IMR-90 (cell line): ENCODE results near the gene ZBED4.

Experiments
- CEBPB ChIP-seq: IDR thresholded peaks from 2 replicates; pipeline ENCODE4 v1.6.1; 2012; ENCODE audit warnings: low read depth, low read length, improper control_type of control experiment
- CHD1 ChIP-seq: IDR thresholded peaks from 2 replicates; pipeline ENCODE4 v1.6.1; 2012; ENCODE audit warnings: low read depth, low read length, improper control_type of control experiment
- FOS ChIP-seq: fragments of 150-350 bp; IDR thresholded peaks from 2 replicates; pipeline ENCODE4 v1.6.1; 2016; ENCODE audit warnings: low read depth, low read length
- MAFK ChIP-seq: IDR thresholded peaks from 2 replicates; pipeline ENCODE4 v1.6.1; 2012; ENCODE audit warnings: low read depth, low read length, improper control_type of control experiment
- MAZ ChIP-seq: IDR thresholded peaks from 2 replicates; pipeline ENCODE4 v1.6.1; 2012; ENCODE audit warnings: low read depth, mild to moderate bottlenecking, low read length, improper control_type of control experiment, moderate library complexity, borderline replicate concordance
- MXI1 ChIP-seq: IDR thresholded peaks from 2 replicates; pipeline ENCODE4 v1.6.1; 2012; ENCODE audit warnings: low read depth, mild to moderate bottlenecking, low read length, moderate library complexity, borderline replicate concordance
- NFE2L2 ChIP-seq: fragments of 150-350 bp; IDR thresholded peaks from 2 replicates; pipeline ENCODE4 v1.6.1; 2016; ENCODE audit warnings: low read depth, mild to moderate bottlenecking, low read length
- POLR2A ChIP-seq: IDR thresholded peaks from 2 replicates; pipeline ENCODE4 v1.6.1; 2012; ENCODE audit warnings: mild to moderate bottlenecking, low read depth, low read length
- RAD21 ChIP-seq: IDR thresholded peaks from 2 replicates; pipeline ENCODE4 v1.6.1; 2012; ENCODE audit warnings: low read length, improper control_type of control experiment
- RCOR1 ChIP-seq: IDR thresholded peaks from 2 replicates; pipeline ENCODE4 v1.6.1; 2012; ENCODE audit warnings: mild to moderate bottlenecking, low read length, improper control_type of control experiment; ENCODE audit not compliant: insufficient replicate concordance
- SMC3 ChIP-seq: fragments of 150-350 bp; IDR thresholded peaks from 2 replicates; pipeline ENCODE4 v1.6.1; 2016; ENCODE audit warnings: low read depth, mild to moderate bottlenecking, antibody characterized with exemption, low read length, moderate library complexity
- TF ChIP-seq, protein P1 (sequence below): fragments of 150-350 bp; IDR thresholded peaks from 2 replicates; pipeline ENCODE4 v1.6.1; 2017; ENCODE audit warnings: mild to moderate bottlenecking, antibody characterized with exemption, low read length, low read depth
- TF ChIP-seq, protein P2 (sequence below): conservative IDR thresholded peaks from 2 replicates; pipeline ENCODE4 v1.5.1; 2012; ENCODE audit warnings: mild to moderate bottlenecking, low read depth, low read length, improper control_type of control experiment
- TF ChIP-seq, protein P3 (sequence below): fragments of 150-350 bp; IDR thresholded peaks from 2 replicates; pipeline ENCODE4 v1.6.1; 2016; ENCODE audit warnings: low read depth, mild to moderate bottlenecking, low read length, moderate library complexity, borderline replicate concordance

DNA sequence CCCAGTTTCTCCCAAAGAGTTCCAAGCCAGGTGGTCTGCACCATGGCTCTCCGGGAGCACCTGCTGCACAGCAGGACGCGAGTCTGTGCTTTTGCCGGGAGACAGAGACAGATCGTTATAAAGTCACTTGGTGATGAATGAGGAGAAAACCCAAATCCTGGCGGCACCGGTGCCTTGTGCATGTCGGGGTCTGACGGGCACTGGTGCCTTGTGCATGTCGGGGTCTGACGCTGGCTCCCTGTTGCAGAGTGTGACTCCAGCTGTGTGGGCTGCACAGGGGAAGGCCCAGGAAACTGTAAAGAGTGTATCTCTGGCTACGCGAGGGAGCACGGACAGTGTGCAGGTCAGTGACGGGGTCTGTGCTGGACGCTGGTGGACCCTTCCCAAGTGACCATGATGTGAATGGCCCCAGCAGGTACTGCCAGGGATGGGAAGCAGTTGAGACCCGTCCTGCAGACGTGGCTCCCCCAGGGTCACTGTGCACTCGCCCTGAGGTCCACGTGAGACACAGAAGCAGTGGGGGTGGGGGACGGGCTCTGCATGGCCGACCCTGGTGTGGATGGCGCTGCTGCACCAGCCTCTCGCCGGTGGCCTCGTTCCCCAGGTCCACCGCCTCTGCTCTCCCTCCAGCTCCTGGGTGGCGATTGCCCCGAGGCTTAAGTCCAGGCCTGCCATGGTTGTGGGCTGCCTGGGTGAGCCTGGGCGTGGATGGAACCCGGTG, 70.6 kb downstream of the ZBED4 start:
- TF ChIP-seq, protein P1, sequence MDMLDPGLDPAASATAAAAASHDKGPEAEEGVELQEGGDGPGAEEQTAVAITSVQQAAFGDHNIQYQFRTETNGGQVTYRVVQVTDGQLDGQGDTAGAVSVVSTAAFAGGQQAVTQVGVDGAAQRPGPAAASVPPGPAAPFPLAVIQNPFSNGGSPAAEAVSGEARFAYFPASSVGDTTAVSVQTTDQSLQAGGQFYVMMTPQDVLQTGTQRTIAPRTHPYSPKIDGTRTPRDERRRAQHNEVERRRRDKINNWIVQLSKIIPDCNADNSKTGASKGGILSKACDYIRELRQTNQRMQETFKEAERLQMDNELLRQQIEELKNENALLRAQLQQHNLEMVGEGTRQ = no peak
- no peak for TF ChIP-seq RAD21
- TF ChIP-seq, protein P2, sequence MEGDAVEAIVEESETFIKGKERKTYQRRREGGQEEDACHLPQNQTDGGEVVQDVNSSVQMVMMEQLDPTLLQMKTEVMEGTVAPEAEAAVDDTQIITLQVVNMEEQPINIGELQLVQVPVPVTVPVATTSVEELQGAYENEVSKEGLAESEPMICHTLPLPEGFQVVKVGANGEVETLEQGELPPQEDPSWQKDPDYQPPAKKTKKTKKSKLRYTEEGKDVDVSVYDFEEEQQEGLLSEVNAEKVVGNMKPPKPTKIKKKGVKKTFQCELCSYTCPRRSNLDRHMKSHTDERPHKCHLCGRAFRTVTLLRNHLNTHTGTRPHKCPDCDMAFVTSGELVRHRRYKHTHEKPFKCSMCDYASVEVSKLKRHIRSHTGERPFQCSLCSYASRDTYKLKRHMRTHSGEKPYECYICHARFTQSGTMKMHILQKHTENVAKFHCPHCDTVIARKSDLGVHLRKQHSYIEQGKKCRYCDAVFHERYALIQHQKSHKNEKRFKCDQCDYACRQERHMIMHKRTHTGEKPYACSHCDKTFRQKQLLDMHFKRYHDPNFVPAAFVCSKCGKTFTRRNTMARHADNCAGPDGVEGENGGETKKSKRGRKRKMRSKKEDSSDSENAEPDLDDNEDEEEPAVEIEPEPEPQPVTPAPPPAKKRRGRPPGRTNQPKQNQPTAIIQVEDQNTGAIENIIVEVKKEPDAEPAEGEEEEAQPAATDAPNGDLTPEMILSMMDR = no peak
- TF ChIP-seq CEBPB = no peak
- no peak for TF ChIP-seq MAFK
- no peak for TF ChIP-seq SMC3
- TF ChIP-seq POLR2A = no peak
- no peak for TF ChIP-seq CHD1
- no peak for TF ChIP-seq RCOR1
- no peak for TF ChIP-seq MAZ
- no peak for TF ChIP-seq FOS
- TF ChIP-seq, protein P3, sequence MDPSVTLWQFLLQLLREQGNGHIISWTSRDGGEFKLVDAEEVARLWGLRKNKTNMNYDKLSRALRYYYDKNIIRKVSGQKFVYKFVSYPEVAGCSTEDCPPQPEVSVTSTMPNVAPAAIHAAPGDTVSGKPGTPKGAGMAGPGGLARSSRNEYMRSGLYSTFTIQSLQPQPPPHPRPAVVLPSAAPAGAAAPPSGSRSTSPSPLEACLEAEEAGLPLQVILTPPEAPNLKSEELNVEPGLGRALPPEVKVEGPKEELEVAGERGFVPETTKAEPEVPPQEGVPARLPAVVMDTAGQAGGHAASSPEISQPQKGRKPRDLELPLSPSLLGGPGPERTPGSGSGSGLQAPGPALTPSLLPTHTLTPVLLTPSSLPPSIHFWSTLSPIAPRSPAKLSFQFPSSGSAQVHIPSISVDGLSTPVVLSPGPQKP = no peak
- TF ChIP-seq NFE2L2 = no peak
- TF ChIP-seq MXI1 = no peak
